Pericardium fibroblast (primary cell): Measurements from ENCODE around the gene OPRL1. TPM values are rescaled to one million over a fixed set of nuclear protein-coding genes. Genes with fewer than 3 reads are reported as not detected.

Experiments used
- total RNA-seq: library from RNA; depleted of rRNA; stranded (reverse); fragments of >200 nt; gene quantifications from 2 replicates; pipeline ENCODE4 v1.2.3, GENCODE V29; 2015

OPRL1 gene
- total RNA-seq = 0.93 and 0.94 TPM in 2 replicates

DNA sequence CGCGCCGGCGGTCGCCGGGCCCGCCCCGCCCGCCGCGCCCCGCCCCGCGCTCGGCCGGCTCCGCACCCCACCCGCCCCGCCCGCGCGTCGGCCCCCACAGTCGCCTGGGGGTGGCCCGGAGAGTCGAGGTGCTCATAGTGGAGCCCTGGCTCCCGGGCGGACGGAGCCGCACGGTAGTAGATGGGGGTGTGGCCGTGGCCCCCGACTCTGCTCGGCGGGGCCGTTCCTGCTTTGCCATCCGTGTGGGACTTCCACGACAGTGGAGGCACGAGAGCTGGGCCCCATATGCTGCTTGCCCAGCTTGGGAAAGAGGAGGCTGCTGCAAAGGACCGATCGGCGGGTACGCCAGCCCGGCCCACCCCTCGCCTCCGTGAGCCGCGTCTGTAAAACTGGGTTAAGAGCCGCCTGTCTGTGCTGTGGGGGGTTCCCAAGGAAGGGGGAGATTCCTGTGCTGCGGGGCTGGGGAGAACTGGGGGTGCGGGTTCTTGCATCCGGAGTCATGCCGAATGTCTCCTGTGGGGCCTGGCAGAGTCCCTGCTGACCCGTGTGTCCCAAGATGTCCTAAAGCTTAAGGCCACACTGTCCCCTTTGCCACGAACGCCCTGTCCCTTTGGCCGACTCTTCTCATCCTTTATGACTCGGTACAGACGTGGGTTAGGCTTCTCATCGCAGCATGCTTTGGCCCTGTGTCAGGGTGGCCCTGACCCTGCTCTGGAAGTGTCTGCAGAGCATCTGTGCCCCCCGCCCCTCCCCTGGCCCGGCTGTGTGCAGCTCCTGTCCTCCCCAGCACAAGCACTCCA is at the start of gene OPRL1:
OPRL1 (plus strand) TSS at position 70 of the 800 bp plus-strand sequence. CDS start 12,639 bp downstream, outside the sequence.

DNA sequence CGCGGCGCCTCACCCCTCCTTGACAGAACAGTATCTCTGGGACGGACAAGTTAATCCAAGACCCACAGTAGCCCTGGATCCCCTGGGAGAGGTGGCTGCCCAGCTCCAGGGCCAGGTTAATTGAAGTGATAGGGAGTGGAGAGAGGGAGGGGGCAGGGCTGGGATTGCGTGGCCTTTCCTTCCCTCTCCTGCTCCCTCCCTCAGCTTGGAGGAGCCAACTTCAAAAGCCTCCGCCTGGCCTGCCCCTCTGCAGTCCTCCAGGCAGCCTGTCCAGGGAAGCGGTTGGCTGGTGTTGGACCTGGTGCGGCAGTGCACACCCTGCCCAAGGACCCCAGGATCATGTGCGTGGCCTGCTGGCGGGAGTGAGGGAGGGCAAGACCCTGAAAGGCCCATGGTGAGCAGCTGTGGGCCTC is 43.9 kb upstream of the OPRL1 start, which contains the start of gene C20orf204:
C20orf204 (plus strand) TSS at position 250 of the 413 bp plus-strand sequence; CDS start at position 392, 142 bp downstream.

DNA sequence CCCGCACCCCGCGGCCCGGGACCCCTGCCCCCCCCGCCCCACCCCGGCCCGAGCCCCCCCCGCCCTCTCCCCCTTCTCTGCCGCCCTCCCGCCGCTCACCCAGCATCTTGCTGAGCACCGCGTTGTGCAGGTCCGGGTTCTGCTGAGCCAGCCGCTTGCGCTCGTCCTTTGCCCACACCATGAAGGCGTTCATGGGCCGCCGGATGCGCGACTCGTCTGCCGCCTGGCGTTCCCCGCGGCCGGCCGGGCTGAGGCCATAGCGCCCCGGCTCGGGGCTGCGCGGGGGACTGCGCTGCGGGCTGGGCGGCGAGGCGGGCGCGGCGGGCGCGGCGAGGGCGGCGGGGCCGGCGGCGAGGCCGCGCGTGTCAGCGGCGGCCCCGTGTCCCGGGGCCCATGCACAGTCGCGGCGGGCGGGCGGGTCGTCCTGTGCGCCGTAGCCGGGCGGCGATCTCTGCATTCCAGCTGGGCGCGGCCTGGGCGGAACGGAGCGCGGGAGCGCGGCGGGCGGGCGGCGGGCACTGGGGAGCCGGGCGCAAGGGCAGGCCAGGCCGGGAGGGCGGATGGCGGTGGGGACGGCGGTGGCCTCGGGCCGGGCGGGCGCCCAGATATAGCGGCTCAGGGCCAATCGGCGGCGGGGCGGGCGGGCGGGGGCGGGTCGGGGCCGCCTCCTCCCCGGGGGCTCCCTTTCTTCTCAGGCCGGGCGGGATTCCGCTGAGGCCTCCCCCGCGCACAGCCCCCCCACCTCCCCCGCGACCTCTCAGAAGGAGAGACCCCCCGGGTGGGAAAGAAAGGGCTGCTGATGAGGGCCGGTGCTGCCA is 30.6 kb upstream of the OPRL1 start, which contains the start of gene SOX18:
SOX18 (minus strand) TSS at position 580 of the 818 bp plus-strand sequence; CDS start at position 457, 123 bp downstream.

DNA sequence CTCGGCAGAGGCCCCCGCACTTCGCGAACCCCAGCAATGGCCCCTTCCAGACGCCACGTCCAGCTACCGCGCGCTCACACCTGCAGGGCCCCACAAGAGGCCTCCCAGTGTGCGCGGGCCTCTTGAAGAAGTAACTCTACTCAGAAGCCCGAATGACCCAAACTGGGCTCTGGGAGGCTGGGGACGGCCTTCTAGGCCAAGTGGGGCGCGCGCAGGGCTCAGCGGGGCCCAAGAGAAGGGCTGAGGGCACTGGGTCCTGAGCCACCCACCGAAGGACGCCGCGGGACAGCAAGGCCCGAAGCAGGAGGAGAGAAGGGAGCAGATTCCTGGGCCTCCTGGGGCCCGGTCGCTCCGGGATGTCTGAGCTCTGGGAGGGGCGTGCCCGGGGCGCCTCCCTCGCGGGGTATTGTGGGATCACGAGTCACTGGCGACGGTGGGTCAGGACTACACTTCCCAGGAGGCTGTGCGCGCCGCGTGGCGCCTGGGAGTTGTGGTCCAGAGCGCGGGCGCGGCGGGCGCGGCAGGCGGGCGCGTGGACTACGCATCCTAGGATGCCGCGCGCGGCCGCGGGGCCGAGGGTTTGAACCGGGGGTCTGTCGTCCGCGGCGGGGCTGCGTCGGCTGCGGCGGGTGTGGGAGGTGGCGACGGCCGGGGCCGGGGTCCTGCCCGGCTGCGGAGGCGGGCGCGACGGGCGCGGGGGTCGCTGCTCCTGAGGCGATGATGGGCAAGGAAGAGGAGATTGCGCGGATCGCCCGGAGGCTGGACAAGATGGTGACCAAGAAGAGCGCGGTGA is 17.1 kb upstream of the OPRL1 start, which contains the start of gene TCEA2:
TCEA2 (plus strand) TSS at position 603 of the 793 bp plus-strand sequence; CDS start at position 718, 115 bp downstream.

DNA sequence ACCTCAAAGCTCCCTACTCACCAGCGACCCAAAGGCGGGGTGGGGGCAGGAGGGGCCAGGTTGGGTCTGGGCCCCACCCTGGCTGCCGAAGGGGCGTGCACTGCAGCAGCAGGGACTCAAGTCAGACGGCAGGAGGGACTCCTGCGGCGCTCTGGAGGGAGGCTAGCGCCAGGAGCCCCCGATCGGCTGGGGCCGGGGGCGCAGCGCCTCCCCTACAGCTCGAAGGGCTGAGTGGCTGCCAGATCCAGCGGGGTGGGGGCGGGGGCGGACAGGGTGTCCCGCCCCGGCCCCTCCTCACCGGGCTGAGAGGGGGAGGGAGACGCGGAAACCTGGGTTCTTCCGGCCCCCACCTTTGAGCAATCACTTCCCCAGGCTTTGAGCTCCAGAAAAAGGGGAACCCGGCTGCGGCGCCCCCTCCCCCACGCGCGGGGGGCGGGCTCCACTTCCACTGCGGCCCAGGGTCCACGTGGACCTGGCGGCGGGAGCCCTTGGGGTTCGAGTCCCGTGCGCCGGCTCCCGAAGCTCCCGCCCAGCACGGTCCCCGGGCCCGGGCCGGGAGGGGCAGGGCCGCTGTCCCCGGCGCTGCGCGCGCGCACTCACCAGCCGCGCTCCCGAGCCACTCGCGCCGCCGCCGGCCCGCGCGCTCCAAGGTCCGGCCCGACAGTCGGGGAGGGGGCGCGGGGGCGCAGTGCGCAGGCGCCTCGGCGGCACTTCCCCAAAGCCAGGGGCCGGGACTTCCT is 439 bp upstream of the OPRL1 start, which contains the start of gene RGS19:
RGS19 (minus strand) TSS at position 246 of the 740 bp plus-strand sequence. CDS start 2,632 bp downstream, outside the sequence.

DNA sequence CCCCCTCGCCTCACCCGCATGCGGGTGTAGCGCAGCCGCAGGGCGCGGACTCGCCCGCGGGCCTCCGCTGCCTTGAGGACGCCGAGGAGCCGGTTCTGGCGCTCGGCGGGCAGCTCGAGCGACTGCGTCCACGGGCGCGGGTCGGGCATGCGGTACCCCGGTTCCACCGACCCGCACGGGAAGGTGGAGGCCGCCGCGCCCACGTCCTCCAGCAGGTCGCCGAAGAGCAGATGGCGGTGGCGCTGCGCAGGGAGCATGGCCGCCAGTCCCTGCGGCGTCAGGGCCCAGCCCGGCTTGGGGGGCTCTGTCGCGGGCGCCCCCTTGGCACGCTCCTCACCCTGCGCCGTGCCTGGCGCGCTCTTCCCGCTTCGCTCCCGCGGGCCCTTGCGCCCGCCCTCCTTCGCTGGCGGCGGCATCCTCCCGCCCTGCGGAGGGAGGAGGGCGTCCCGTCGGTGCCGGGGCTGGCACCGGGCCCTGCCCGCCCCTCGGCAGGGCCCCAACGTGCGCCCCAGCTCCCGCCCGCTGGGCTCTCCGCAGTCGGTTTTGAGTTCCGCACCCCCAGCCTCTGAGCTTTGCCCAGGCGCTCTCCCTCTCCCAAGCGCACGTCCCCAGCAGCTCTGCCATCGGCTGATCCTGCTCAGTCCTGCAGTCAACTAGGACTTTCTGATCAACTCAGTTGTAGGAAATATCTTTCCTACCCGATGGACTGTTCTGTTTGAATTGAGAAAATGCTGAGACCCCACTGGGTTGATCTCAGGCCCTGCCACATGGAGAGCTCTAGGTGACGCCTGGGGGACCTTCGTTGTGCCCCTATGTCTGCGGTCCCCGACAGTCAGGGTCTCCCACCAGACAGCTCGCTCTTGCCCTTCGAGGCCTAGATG is 4.2 kb downstream of the OPRL1 start, which contains the start of gene LKAAEAR1:
LKAAEAR1 (minus strand) TSS at position 595 of the 881 bp plus-strand sequence; CDS start at position 416, 179 bp downstream.

DNA sequence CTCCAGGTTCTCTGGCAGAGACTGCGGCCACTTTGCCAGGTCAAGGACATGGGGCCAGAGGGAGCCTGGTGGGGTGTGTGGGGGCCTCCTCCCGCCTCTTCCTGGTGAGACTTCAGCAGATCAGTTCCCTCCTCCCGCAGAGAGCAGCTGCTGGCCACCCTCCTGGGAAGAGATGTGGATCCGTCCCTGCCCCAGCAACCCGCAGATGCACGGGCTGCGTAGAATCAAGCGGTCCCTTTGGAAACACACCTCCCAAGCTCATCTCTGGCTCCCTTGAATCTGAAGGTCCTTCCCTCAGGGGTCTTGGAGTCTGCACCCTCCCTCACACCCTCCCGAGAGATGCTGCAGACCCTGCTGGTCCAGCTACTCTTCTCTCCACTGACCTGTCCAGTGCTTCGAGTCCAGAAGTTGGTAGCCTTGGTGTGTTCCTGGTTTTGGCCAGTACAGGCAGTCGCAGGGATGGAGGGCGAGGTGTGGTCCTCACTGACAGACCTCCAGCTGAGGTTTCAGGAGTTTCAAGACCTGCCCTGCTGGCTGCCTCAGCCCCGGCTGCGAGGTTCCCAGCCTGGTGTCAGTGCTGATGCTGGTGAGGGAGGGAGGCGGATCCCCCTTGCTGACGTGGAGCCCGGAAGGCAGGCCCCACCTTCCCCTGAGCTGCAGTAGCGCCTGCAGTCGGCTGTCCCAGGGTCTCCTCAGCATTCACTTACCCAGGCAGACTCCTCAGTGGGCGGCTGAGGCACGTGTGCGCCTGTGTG is 27.3 kb downstream of the OPRL1 start, which contains the start of gene NPBWR2:
NPBWR2 (minus strand) TSS at position 585 of the 755 bp plus-strand sequence. CDS start 734 bp downstream, outside the sequence.

Other genes with a start within 250 kb of the OPRL1 start
- 3.4 and 6.4 TPM in 2 replicates for gene ZBTB46, start 248.8 kb upstream of the OPRL1 start, total RNA-seq
- not detected in 2 replicates for gene ABHD16B, start 218.6 kb upstream of the OPRL1 start, total RNA-seq
- 129 and 137 TPM in 2 replicates for gene TPD52L2, start 214.8 kb upstream of the OPRL1 start, total RNA-seq
- 29.1 and 43.6 TPM in 2 replicates for gene DNAJC5, start 185.0 kb upstream of the OPRL1 start, total RNA-seq
- 16.5 TPM in 2 replicates for gene UCKL1, start 123.7 kb upstream of the OPRL1 start, total RNA-seq
- 14.5 and 15.2 TPM in 2 replicates for gene ZNF512B, start 110.2 kb upstream of the OPRL1 start, total RNA-seq
- 0.09 and 0.12 TPM in 2 replicates for gene SAMD10, start 100.4 kb upstream of the OPRL1 start, total RNA-seq
- gene PRPF6, start 99.0 kb upstream of the OPRL1 start, total RNA-seq = 35.1 and 37.5 TPM in 2 replicates
- 0.12 and 0.68 TPM in 2 replicates for gene C20orf204, start 43.9 kb upstream of the OPRL1 start, total RNA-seq
- 0.58 and 0.77 TPM in 2 replicates for gene SOX18, start 30.4 kb upstream of the OPRL1 start, total RNA-seq
- 31.0 and 33.0 TPM in 2 replicates for gene TCEA2, start 16.9 kb upstream of the OPRL1 start, total RNA-seq
- 7.9 and 19.7 TPM in 2 replicates for gene RGS19, start 564 bp upstream of the OPRL1 start, total RNA-seq
- gene LKAAEAR1, start 4.3 kb downstream of the OPRL1 start, total RNA-seq = not detected in 2 replicates
- not detected in 2 replicates for gene NPBWR2, start 27.5 kb downstream of the OPRL1 start, total RNA-seq
- not detected in 2 replicates for gene MYT1, start 84.4 kb downstream of the OPRL1 start, total RNA-seq
- gene PCMTD2, start 175.7 kb downstream of the OPRL1 start, total RNA-seq = 26.3 and 31.2 TPM in 2 replicates